Effector memory CD8-positive, alpha-beta T cell (primary cell): ENCODE results near the gene FRRS1.

Experiments used
- ATAC-seq: fragments of 150-1000 bp; cut with Tn5 transposase; replicated peaks from 2 replicates; pipeline ENCODE4 v1.10.0; 2021; ENCODE audit warnings: mild to moderate bottlenecking, moderate library complexity
- DNase-seq, 3 experiments: peaks; one replicate each; pipeline ENCODE4 v3.0.0; 2021
- H3K27ac Mint-ChIP-seq, 2 donors: one replicate each; pipeline ENCODE4 v1.8.0; 2022; ENCODE audit warnings: mild to moderate bottlenecking in 2 of 2, mixed read lengths in 2 of 2, moderate library complexity in 2 of 2
- H3K27me3 Mint-ChIP-seq, 2 donors: one replicate each; pipeline ENCODE4 v1.8.0; 2022; ENCODE audit warnings: mixed read lengths in 2 of 2
- H3K36me3 Mint-ChIP-seq: one replicate; pipeline ENCODE4 v1.8.0; 2022; ENCODE audit warnings: mild to moderate bottlenecking, moderate library complexity, mixed read lengths; ENCODE audit not compliant: insufficient read depth
- H3K4me1 Mint-ChIP-seq, 2 donors: one replicate each; pipeline ENCODE4 v1.8.0; 2022; ENCODE audit warnings: low read depth in 2 of 2, mixed read lengths in 2 of 2
- H3K4me3 Mint-ChIP-seq, 2 donors: one replicate each; pipeline ENCODE4 v1.8.0; 2022; ENCODE audit warnings: mild to moderate bottlenecking in 2 of 2, mixed read lengths in 2 of 2, moderate library complexity in 2 of 2
- H3K9me3 Mint-ChIP-seq, 2 donors: one replicate each; pipeline ENCODE4 v1.8.0; 2022; ENCODE audit warnings: mixed read lengths in 2 of 2

The FRRS1 gene

GRCh38 chr1:99738858-99739465 lies 27.5 kb downstream of the FRRS1 start:
- Mint-ChIP-seq H3K36me3 (peaks cover 4% of the 10 kb centered on the region), H3K4me1 (no peaks in the 10 kb centered on the region), H3K27me3 (no peaks in the 10 kb centered on the region), H3K27ac (no peak overlapping the region), H3K4me3 (no peak overlapping the region), H3K9me3 (no peaks in the 10 kb centered on the region)
- no peak for ATAC-seq
- DNase-seq: no peak

- ATAC-seq (no peak), DNase-seq (no peak)
- no peaks in the 10 kb centered on the region for H3K27me3 Mint-ChIP-seq
- H3K36me3 Mint-ChIP-seq: peaks cover 4% of the 10 kb centered on the region
- no peak overlapping the region for H3K4me3 Mint-ChIP-seq
- H3K27ac Mint-ChIP-seq: no peak overlapping the region
- H3K4me1 Mint-ChIP-seq: no peaks in the 10 kb centered on the region
- H3K9me3 Mint-ChIP-seq: no peaks in the 10 kb centered on the region
Observed at GRCh38 chr1:99737016-99737415, 29.4 kb downstream of the FRRS1 start.

DNA sequence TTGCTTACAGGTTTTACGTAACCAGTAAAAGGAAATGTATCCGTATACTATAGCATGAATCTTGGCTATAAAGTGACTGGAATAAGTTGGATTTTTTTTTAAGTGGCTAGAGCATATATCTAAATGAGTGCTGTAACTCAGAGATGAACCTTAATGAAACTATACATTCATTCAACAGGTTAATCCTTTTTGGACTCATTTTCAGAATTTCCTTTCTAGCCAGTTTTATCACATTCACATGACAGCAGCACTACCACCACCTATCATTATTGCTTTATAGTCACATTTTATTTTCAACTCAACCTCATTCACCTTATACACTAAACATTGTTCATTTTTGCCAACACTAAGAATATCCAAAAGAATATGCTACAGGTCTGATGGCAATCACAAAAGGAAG lies 30.6 kb downstream of the FRRS1 start:
- DNase-seq (no peak), ATAC-seq (no peak)
- no peak overlapping the region for H3K27ac Mint-ChIP-seq
- no peaks in the 10 kb centered on the region for H3K27me3 Mint-ChIP-seq
- H3K9me3 Mint-ChIP-seq: no peaks in the 10 kb centered on the region
- no peak overlapping the region for H3K4me3 Mint-ChIP-seq
- no peaks in the 10 kb centered on the region for H3K4me1 Mint-ChIP-seq
- H3K36me3 Mint-ChIP-seq: no peaks in the 10 kb centered on the region

DNA sequence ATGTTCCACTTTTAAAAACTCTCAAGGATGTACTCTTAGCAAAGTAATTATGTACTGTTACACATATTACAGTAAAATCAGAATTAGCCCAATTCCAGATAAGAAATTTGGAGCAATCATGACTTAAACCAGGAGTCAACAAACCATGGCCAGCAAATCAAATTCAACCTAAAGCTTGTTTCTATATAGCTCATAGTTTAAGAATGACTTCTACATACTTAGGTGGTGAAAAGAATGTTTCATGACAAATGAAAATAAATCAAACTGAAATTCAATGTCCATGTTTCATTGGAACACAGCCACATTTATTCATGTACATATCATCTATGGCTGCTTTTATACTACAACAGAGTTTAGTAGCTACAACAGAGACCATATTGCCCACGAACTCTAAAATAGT lies 35.1 kb downstream of the FRRS1 start:
- H3K4me3 Mint-ChIP-seq: no peak overlapping the region
- H3K9me3 Mint-ChIP-seq: no peaks in the 10 kb centered on the region
- ATAC-seq: no peak
- no peak overlapping the region for H3K27ac Mint-ChIP-seq
- H3K27me3 Mint-ChIP-seq: peaks cover 0 to 11% of the 10 kb centered on the region in 2 donors
- DNase-seq: no peak
- H3K4me1 Mint-ChIP-seq: no peaks in the 10 kb centered on the region
- no peaks in the 10 kb centered on the region for H3K36me3 Mint-ChIP-seq

DNA sequence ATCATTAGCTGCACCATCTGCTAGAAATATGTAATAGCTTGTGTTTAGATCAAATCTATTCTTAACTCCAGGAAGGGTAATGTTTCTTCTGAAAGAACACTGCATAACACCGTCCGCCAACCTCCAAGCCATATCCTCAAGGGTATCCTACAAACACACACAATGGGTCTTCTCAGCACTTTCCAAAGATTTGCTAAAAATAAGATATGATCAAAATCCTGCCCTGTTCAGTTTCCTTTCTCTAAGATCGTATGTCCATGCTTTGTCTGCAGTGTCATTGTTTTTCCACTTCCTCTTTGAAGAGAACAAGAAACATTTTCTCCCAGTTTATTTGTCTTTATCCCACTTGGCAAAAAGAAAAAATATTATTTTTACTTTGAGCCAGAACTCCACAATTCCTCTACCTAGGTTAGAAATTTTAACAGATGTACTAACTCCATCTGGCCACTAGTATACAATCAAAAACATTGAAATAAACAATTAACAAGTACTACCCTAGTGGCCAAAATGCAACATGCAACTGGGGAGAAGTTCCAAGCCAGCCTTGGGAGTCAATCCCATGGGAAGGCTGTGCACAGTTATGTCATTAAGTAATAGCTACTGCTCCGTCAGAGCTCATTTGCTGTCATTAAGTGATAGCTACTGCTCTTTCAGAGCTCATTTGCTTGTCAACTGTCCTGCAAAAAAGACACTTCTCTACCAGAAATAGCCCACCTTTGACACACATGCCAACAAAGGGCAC lies 37.8 kb downstream of the FRRS1 start:
- Mint-ChIP-seq H3K4me3 (no peak overlapping the region), H3K36me3 (no peaks in the 10 kb centered on the region), H3K27ac (no peak overlapping the region), H3K4me1 (no peaks in the 10 kb centered on the region), H3K9me3 (no peaks in the 10 kb centered on the region), H3K27me3 (peaks cover 0 to 11% of the 10 kb centered on the region in 2 donors)
- ATAC-seq (no peak), DNase-seq (no peak)

DNA sequence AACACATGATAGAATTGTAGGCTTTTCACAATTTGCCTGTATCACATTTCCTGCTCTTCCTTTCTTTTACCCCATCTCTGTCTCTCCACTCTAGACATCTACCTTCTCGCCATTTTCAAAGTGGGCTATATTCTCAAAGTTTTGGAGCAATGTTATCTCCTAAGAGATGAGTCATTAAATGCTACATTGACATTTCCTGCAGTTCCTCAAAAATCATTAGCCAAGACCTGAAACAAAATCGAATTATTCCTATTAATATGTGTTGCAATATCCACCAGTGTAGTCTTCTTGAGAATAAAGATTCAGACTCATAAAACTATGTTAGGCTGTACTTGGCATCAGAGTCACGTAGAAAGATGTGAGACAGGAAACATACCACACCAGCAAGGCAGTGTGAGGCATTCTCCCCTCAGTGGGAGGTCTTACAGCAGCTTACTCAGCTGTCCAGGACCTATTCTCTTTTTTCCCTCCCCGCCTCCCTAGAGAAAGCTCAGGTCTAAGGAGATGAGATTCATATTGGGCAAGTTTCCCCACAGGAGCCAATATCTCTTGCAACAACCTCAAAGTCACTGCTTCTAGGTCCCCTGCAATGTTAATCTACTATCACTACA lies 38.8 kb downstream of the FRRS1 start:
- H3K27ac Mint-ChIP-seq: no peak overlapping the region
- peaks cover 0 to 11% of the 10 kb centered on the region in 2 donors for H3K27me3 Mint-ChIP-seq
- no peak overlapping the region for H3K4me3 Mint-ChIP-seq
- H3K36me3 Mint-ChIP-seq: no peaks in the 10 kb centered on the region
- ATAC-seq (no peak), DNase-seq (no peak)
- no peaks in the 10 kb centered on the region for H3K9me3 Mint-ChIP-seq
- no peaks in the 10 kb centered on the region for H3K4me1 Mint-ChIP-seq

- Mint-ChIP-seq H3K4me3 (no peak overlapping the region), H3K27ac (no peak overlapping the region), H3K27me3 (peaks cover 0 to 11% of the 10 kb centered on the region in 2 donors), H3K9me3 (no peaks in the 10 kb centered on the region), H3K36me3 (no peaks in the 10 kb centered on the region), H3K4me1 (no peaks in the 10 kb centered on the region)
- ATAC-seq: no peak
- DNase-seq: no peak
Observed at GRCh38 chr1:99726818-99727217, 39.6 kb downstream of the FRRS1 start.

- no peaks in the 10 kb centered on the region for H3K4me1 Mint-ChIP-seq
- H3K9me3 Mint-ChIP-seq: no peaks in the 10 kb centered on the region
- DNase-seq (no peak), ATAC-seq (no peak)
- peaks cover 0 to 11% of the 10 kb centered on the region in 2 donors for H3K27me3 Mint-ChIP-seq
- no peak overlapping the region for H3K27ac Mint-ChIP-seq
- no peak overlapping the region for H3K4me3 Mint-ChIP-seq
- no peaks in the 10 kb centered on the region for H3K36me3 Mint-ChIP-seq
Observed at GRCh38 chr1:99726407-99726806, 40.0 kb downstream of the FRRS1 start.

- Mint-ChIP-seq H3K27ac (no peak overlapping the region), H3K4me1 (no peaks in the 10 kb centered on the region), H3K36me3 (no peaks in the 10 kb centered on the region), H3K4me3 (no peak overlapping the region), H3K9me3 (no peaks in the 10 kb centered on the region), H3K27me3 (peaks cover 0 to 11% of the 10 kb centered on the region in 2 donors)
- ATAC-seq: no peak
- no peak for DNase-seq
Observed at GRCh38 chr1:99725996-99726395, 40.4 kb downstream of the FRRS1 start.

DNA sequence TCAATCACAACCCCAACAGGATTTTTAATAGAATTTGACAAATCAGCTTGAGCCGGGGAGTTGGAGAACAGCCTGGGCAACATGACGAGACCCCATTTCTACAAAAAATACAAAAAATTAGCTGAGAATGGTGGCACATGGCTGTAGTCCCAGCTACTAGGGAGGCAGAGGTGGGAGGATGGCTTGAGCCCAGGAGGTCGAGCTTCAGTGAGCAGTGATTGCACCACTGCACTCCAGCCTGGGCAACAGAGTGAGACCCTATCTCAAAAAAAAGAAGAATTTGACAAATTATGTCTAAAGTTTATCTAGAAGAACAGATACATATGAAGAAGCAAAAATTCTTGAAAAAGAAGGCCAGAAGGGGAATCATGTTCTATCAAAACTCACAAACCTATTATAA lies 43.2 kb downstream of the FRRS1 start:
- H3K27ac Mint-ChIP-seq: no peak overlapping the region
- H3K9me3 Mint-ChIP-seq: no peaks in the 10 kb centered on the region
- no peak for ATAC-seq
- no peak overlapping the region for H3K4me3 Mint-ChIP-seq
- peaks cover 0 to 8% of the 10 kb centered on the region in 2 donors for H3K27me3 Mint-ChIP-seq
- H3K36me3 Mint-ChIP-seq: no peaks in the 10 kb centered on the region
- no peaks in the 10 kb centered on the region for H3K4me1 Mint-ChIP-seq
- DNase-seq: no peak

DNA sequence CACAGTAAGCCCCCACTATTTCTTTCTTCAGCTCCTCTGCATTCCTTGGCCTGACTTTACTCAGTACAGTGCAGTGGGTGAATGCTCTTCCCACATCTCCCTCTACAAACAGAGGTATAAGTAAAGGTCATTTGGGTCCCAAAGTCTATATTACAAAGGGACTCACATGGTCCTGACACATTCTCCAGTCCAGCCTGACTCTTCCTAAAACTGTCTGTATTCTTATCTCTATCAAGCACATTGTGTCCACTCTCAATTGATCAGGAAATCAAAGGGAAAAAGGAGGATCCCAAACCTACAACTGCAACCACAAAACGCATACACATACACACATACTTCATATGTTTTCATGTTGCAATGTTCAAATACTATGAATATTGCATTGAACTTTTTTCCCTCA lies 49.4 kb downstream of the FRRS1 start:
- Mint-ChIP-seq H3K27ac (no peak overlapping the region), H3K9me3 (no peaks in the 10 kb centered on the region), H3K4me1 (no peaks in the 10 kb centered on the region), H3K27me3 (peaks cover 5 to 8% of the 10 kb centered on the region in 2 donors), H3K36me3 (no peaks in the 10 kb centered on the region), H3K4me3 (no peak overlapping the region)
- DNase-seq: no peak
- no peak for ATAC-seq

GRCh38 chr1:99713006-99713405 lies 53.4 kb downstream of the FRRS1 start:
- ATAC-seq (no peak), DNase-seq (no peak)
- Mint-ChIP-seq H3K27me3 (peaks cover 5 to 8% of the 10 kb centered on the region in 2 donors), H3K36me3 (no peaks in the 10 kb centered on the region), H3K4me3 (no peak overlapping the region), H3K4me1 (peaks cover 0 to 4% of the 10 kb centered on the region in 2 donors), H3K9me3 (no peaks in the 10 kb centered on the region), H3K27ac (no peak overlapping the region)

- no peaks in the 10 kb centered on the region for H3K9me3 Mint-ChIP-seq
- no peak for DNase-seq
- ATAC-seq: no peak
- peaks cover 0 to 4% of the 10 kb centered on the region in 2 donors for H3K4me1 Mint-ChIP-seq
- H3K27me3 Mint-ChIP-seq: peaks cover under 1 to 8% of the 10 kb centered on the region in 2 donors
- no peak overlapping the region for H3K4me3 Mint-ChIP-seq
- H3K36me3 Mint-ChIP-seq: no peaks in the 10 kb centered on the region
- H3K27ac Mint-ChIP-seq: no peak overlapping the region
Observed at GRCh38 chr1:99710994-99711393, 55.4 kb downstream of the FRRS1 start.
